HEK293 (cell line): Measurements from ENCODE around the gene ST6GAL1.

ENCODE experiments used
- CTCF ChIA-PET: fragments of 350-600 bp; formaldehyde crosslinking; extraction: SDS; loops from one replicate; lab custom pipeline; 2021; ENCODE audit warnings: antibody characterized with exemption; lab: Yijun Ruan, JAX
- POLR2A ChIA-PET: fragments of 300-600 bp; formaldehyde crosslinking; extraction: SDS; loops from one replicate; lab custom pipeline; 2020; ENCODE audit warnings: antibody characterized with exemption, inconsistent platforms; lab: Yijun Ruan, JAX
- H3K27ac ChIP-seq: fragments of 200-500 bp; sonication (Bioruptor generic); 2 replicates; pipeline ENCODE4 v1.5.1; 2014; ENCODE audit warnings: low read depth, low read length, control low read depth, inconsistent platforms; ENCODE audit errors: extremely low read depth
- H3K36me3 ChIP-seq, 2 experiments: fragments of 200-500 bp in 1 of 2; sonication (Bioruptor generic) in 1 of 2; 1 replicate in 1 of 2; 2 replicates in 1 of 2; pipeline ENCODE4 v1.5.1; 2014 to 2017; ENCODE audit warnings: inconsistent platforms in 2 of 2, low read length in 2 of 2; ENCODE audit not compliant: control insufficient read depth in 2 of 2, insufficient read depth in 1 of 2
- H3K4me1 ChIP-seq: fragments of 200-500 bp; sonication (Bioruptor generic); 2 replicates; pipeline ENCODE4 v1.5.1; 2014; ENCODE audit warnings: mild to moderate bottlenecking, low read length, inconsistent platforms; ENCODE audit not compliant: control insufficient read depth, insufficient read depth
- H3K4me3 ChIP-seq: 2 replicates; pipeline ENCODE4 v1.5.1; 2011; ENCODE audit warnings: low read depth, mild to moderate bottlenecking, control low read depth, low read length, moderate library complexity
- H3K9me3 ChIP-seq: fragments of 200-500 bp; sonication (Bioruptor generic); 2 replicates; pipeline ENCODE4 v1.5.1; 2014; ENCODE audit warnings: low read depth, low read length, inconsistent platforms; ENCODE audit not compliant: control insufficient read depth, insufficient read depth
- KLF9 ChIP-seq: fragments of 450-650 bp; formaldehyde crosslinking; IDR thresholded peaks from 2 replicates; pipeline ENCODE4 v1.5.1; 2016; ENCODE audit warnings: missing biosample characterization, missing genetic modification characterization, low read depth
- SCRT2 ChIP-seq: fragments of 450-650 bp; formaldehyde crosslinking; IDR thresholded peaks from 2 replicates; pipeline ENCODE4 v1.5.1; 2016; ENCODE audit warnings: missing biosample characterization, missing genetic modification characterization
- SP7 ChIP-seq: fragments of 450-650 bp; formaldehyde crosslinking; IDR thresholded peaks from 2 replicates; pipeline ENCODE4 v1.5.1; 2016; ENCODE audit warnings: missing biosample characterization, missing genetic modification characterization
- ZBTB17 ChIP-seq: fragments of 450-650 bp; formaldehyde crosslinking; IDR thresholded peaks from 2 replicates; pipeline ENCODE4 v1.5.1; 2016; ENCODE audit warnings: missing biosample characterization, missing genetic modification characterization
- ZNF311 ChIP-seq: fragments of 450-650 bp; formaldehyde crosslinking; IDR thresholded peaks from 2 replicates; pipeline ENCODE4 v1.5.1; 2017; ENCODE audit warnings: missing biosample characterization, missing genetic modification characterization, borderline replicate concordance
- ZNF560 ChIP-seq: fragments of 450-650 bp; formaldehyde crosslinking; IDR thresholded peaks from 2 replicates; pipeline ENCODE4 v1.5.1; 2017; ENCODE audit warnings: missing biosample characterization, missing genetic modification characterization, borderline replicate concordance
- ZNF610 ChIP-seq: fragments of 450-650 bp; formaldehyde crosslinking; IDR thresholded peaks from 2 replicates; pipeline ENCODE4 v1.5.1; 2016; ENCODE audit warnings: missing biosample characterization, missing genetic modification characterization, borderline replicate concordance
- ZNF660 ChIP-seq: fragments of 450-650 bp; IDR thresholded peaks from 2 replicates; pipeline ENCODE4 v1.5.1; 2018; ENCODE audit warnings: missing biosample characterization, mild to moderate bottlenecking, missing genetic modification characterization

The ST6GAL1 gene

DNA sequence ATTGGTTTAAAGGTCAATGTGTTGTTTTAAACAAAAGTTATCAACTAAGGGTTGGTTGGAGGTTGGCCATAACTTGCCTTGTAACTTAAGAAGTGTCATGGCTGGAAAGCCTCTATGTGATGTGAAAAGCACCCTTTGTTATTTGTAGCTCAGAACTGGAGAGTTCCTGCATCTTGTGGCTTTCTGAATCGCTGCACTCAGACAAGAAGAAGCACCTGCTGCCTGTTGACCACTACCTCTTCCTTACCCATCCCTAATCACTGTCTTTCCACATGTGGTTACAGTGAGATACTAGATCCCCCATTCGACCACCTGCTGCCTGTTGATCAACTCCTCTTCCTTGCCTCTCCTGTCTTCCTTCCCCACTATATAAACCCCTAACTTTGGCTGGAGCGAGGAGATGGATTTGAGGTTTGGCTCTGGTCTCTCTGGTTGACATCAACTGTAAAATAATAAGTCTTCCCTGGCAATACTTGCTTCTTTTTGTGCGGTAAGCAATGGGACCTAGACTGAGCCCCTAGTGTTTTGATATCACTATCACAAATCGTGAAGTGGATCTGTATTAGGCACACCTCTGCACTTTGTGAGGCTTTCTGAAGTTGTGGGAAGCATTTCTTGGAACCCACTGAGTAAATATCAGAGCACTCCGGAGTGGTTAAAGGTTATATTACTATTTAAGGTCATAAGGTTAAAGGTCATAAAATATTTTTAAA lies 195.1 kb downstream of the ST6GAL1 start:
- ChIA-PET CTCF (no interaction called here), POLR2A (no interaction called here)
- Histone ChIP-seq H3K4me1 (no peaks in the 10 kb centered on the region), H3K36me3 (peaks cover 0 to 15% of the 10 kb centered on the region in 2 experiments; a peak in 1 of 3 replicates), H3K4me3 (no peak overlapping the region), H3K27ac (no peak overlapping the region), H3K9me3 (no peaks in the 10 kb centered on the region)
- no peak for TF ChIP-seq ZNF610
- no peak for TF ChIP-seq ZNF311 (tag by site-specific recombination)
- no peak for TF ChIP-seq KLF9
- no peak for TF ChIP-seq ZBTB17 (tag by site-specific recombination)
- TF ChIP-seq SP7 (tag by site-specific recombination) = no peak
- TF ChIP-seq ZNF560 (tag by site-specific recombination) = no peak
- TF ChIP-seq SCRT2 = 0 out of 2 replicates have a peak, but pooled peaks have one; percentile 10
- no peak for TF ChIP-seq ZNF660 (tag by site-specific recombination)
